Stomach (tissue), 4 donors: ENCODE data around the gene SNAPC4.

Experiments used
- CTCF ChIP-seq, 7 experiments: fragments of 450-650 bp in 4 of 7; fragments of 200-600 bp in 3 of 7; sonication (generic) in 3 of 7; IDR thresholded peaks; one replicate each; pipeline ENCODE4 v1.5.1; 2016 to 2019; ENCODE audit warnings: antibody characterized with exemption in 7 of 7, control low read depth in 2 of 7, mild to moderate bottlenecking in 1 of 7
- POLR2A ChIP-seq, 4 donors: fragments of 450-650 bp; IDR thresholded peaks; one replicate each; pipeline ENCODE4 v1.6.1; 2016; ENCODE audit warnings: antibody characterized with exemption in 4 of 4, control low read depth in 2 of 4, mild to moderate bottlenecking in 1 of 4, moderate library complexity in 1 of 4

DNA sequence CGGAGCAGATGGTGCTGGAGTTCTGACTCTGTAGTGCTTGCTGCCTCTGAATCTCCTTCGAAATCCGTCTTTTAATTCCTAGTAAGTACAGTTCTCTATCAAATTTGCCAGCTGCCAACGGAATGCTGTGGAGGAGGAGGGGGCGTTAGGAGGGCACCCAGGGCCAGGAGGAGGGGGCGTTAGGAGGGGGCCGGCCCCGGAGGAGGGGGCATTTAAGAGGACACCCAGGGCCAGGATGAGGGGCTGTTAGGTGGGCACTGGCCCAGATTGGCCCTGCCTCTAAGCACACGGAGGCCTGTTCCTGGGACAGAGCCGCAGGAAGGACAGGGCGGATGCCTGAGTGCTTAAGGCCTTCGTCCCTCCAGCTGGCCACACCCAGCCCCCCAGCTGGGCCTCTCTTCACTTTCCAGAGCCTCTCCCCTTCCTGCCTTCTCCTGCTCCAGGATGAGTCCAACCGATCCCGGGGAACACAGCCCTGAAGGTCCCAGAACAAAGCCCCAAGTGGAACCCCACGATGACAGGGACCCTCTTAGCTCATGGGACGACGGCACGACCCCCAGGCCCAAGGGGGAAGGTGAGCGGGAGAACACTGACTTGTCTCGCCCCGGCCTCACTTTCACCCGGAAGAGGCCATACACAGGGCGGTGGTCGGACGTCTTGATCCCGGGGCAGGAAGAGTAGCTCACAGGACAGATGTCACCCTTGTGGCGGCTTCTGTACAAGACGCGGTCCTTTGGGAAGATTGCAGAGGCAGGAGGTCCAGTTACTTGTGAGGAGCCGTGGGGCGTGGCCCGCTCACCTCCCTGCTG lies 29.9 kb upstream of the SNAPC4 start:
- no peak for TF ChIP-seq CTCF (IDR thresholded peaks at IDR 0.05)
- TF ChIP-seq POLR2A (IDR thresholded peaks at IDR 0.05), result no peak
